H9 (cell line): ENCODE results near the gene ADGRD1. TPM values are rescaled to one million over a fixed set of nuclear protein-coding genes. Genes with fewer than 3 reads are reported as not detected.

Source experiments
- DNase-seq: peaks from one replicate; pipeline ENCODE4 v3.0.0-alpha.2; 2017
- H2AFZ ChIP-seq: one replicate; pipeline ENCODE4 v1.6.1; 2013; ENCODE audit warnings: mild to moderate bottlenecking, low read length, control low read depth, moderate library complexity
- H2AK5ac ChIP-seq: 2 replicates; pipeline ENCODE4 v1.6.1; 2013; ENCODE audit warnings: low read length, control low read depth, mixed read lengths; ENCODE audit not compliant: insufficient read length
- H2BK120ac ChIP-seq: one replicate; pipeline ENCODE4 v1.6.1; 2013; ENCODE audit warnings: low read depth, mild to moderate bottlenecking, low read length, control low read depth, inconsistent platforms; ENCODE audit not compliant: poor library complexity, severe bottlenecking
- H2BK12ac ChIP-seq: 2 replicates; pipeline ENCODE4 v1.6.1; 2013; ENCODE audit warnings: low read length, control low read depth, mixed read lengths, low read depth; ENCODE audit not compliant: insufficient read length
- H2BK15ac ChIP-seq: 2 replicates; pipeline ENCODE4 v1.6.1; 2013; ENCODE audit warnings: low read depth, low read length, control low read depth
- H2BK20ac ChIP-seq: one replicate; pipeline ENCODE4 v1.6.1; 2013; ENCODE audit warnings: low read depth, mild to moderate bottlenecking, low read length, control low read depth, inconsistent platforms; ENCODE audit not compliant: poor library complexity, severe bottlenecking
- H2BK5ac ChIP-seq: 2 replicates; pipeline ENCODE4 v1.6.1; 2013; ENCODE audit warnings: low read length, control low read depth, mixed read lengths; ENCODE audit not compliant: insufficient read length
- H3K14ac ChIP-seq: 2 replicates; pipeline ENCODE4 v1.6.1; 2013; ENCODE audit warnings: low read length, control low read depth; ENCODE audit not compliant: insufficient read depth
- H3K18ac ChIP-seq: 2 replicates; pipeline ENCODE4 v1.6.1; 2013; ENCODE audit warnings: low read depth, mild to moderate bottlenecking, mixed read lengths, low read length, control low read depth; ENCODE audit not compliant: insufficient read length
- H3K23ac ChIP-seq: 2 replicates; pipeline ENCODE4 v1.6.1; 2013; ENCODE audit warnings: low read length, control low read depth, mixed read lengths, low read depth; ENCODE audit not compliant: insufficient read length
- H3K23me2 ChIP-seq: 2 replicates; pipeline ENCODE4 v1.6.1; 2013; ENCODE audit warnings: low read depth, mild to moderate bottlenecking, mixed read lengths, low read length, control low read depth; ENCODE audit not compliant: insufficient read length, poor library complexity, severe bottlenecking
- H3K27ac ChIP-seq: 2 replicates; pipeline ENCODE4 v1.5.1; 2013; ENCODE audit warnings: low read length, control low read depth, mixed read lengths, low read depth; ENCODE audit not compliant: insufficient read length
- H3K27me3 ChIP-seq: 2 replicates; pipeline ENCODE4 v1.6.1; 2013; ENCODE audit warnings: low read length, control low read depth, inconsistent platforms; ENCODE audit not compliant: insufficient read depth
- H3K4ac ChIP-seq: 2 replicates; pipeline ENCODE4 v1.6.1; 2013; ENCODE audit warnings: low read depth, mild to moderate bottlenecking, control low read depth, inconsistent platforms, low read length, moderate library complexity
- H3K4me1 ChIP-seq: 2 replicates; pipeline ENCODE4 v1.6.1; 2013; ENCODE audit warnings: low read length, control low read depth, inconsistent platforms; ENCODE audit not compliant: insufficient read depth
- H3K4me2 ChIP-seq: 2 replicates; pipeline ENCODE4 v1.6.1; 2013; ENCODE audit warnings: low read length, control low read depth, mixed read lengths; ENCODE audit not compliant: insufficient read length, insufficient read depth
- H3K56ac ChIP-seq: 2 replicates; pipeline ENCODE4 v1.6.1; 2013; ENCODE audit warnings: low read depth, mild to moderate bottlenecking, mixed read lengths, low read length, control low read depth; ENCODE audit not compliant: insufficient read length
- H3K79me1 ChIP-seq: 2 replicates; pipeline ENCODE4 v1.6.1; 2013; ENCODE audit warnings: low read depth, mild to moderate bottlenecking, moderate library complexity, low read length, control low read depth, inconsistent platforms; ENCODE audit not compliant: insufficient read depth, poor library complexity, severe bottlenecking
- H3K79me2 ChIP-seq: 2 replicates; pipeline ENCODE4 v1.6.1; 2013; ENCODE audit warnings: low read length, control low read depth, inconsistent platforms; ENCODE audit not compliant: insufficient read depth
- H3K9ac ChIP-seq: 2 replicates; pipeline ENCODE4 v1.6.1; 2013; ENCODE audit warnings: low read length, control low read depth, mixed read lengths; ENCODE audit not compliant: insufficient read length; ENCODE audit errors: extremely low read depth
- H3K9me3 ChIP-seq: one replicate; pipeline ENCODE4 v1.6.1; 2013; ENCODE audit warnings: low read depth, low read length, inconsistent platforms; ENCODE audit not compliant: control insufficient read depth
- H3T11ph ChIP-seq: one replicate; pipeline ENCODE4 v1.6.1; 2013; ENCODE audit warnings: mild to moderate bottlenecking, low read length, control low read depth, inconsistent platforms
- H4K20me1 ChIP-seq: one replicate; pipeline ENCODE4 v1.6.1; 2013; ENCODE audit not compliant: control insufficient read depth, insufficient read length, insufficient read depth
- H4K5ac ChIP-seq: 2 replicates; pipeline ENCODE4 v1.6.1; 2013; ENCODE audit warnings: low read depth, mild to moderate bottlenecking, mixed read lengths, low read length, control low read depth; ENCODE audit not compliant: insufficient read length
- H4K8ac ChIP-seq: replicated peaks from 2 replicates; pipeline ENCODE4 v1.6.1; 2013; ENCODE audit warnings: low read length, control low read depth, mixed read lengths, low read depth; ENCODE audit not compliant: insufficient read length
- H4K91ac ChIP-seq: 2 replicates; pipeline ENCODE4 v1.6.1; 2013; ENCODE audit warnings: low read depth, mild to moderate bottlenecking, moderate library complexity, mixed read lengths, low read length, control low read depth; ENCODE audit not compliant: insufficient read length
- H3K27ac Mint-ChIP-seq, 3 experiments: 2 replicates in 2 of 3; 3 replicates in 1 of 3; pipeline ENCODE4 v1.8.0; 2020 to 2021; ENCODE audit warnings: mixed read lengths in 3 of 3, mild to moderate bottlenecking in 1 of 3, moderate library complexity in 1 of 3
- H3K27me3 Mint-ChIP-seq: 2 replicates; pipeline ENCODE4 v1.8.0; 2021; ENCODE audit warnings: low read depth, mild to moderate bottlenecking, moderate library complexity, mixed read lengths
- H3K36me3 Mint-ChIP-seq, 3 experiments: 2 replicates in 2 of 3; 3 replicates in 1 of 3; pipeline ENCODE4 v1.8.0; 2020 to 2021; ENCODE audit warnings: low read depth in 3 of 3, mixed read lengths in 3 of 3; ENCODE audit not compliant: insufficient read depth in 1 of 3
- H3K4me1 Mint-ChIP-seq, 2 experiments: 2 replicates each; pipeline ENCODE4 v1.8.0; 2020; ENCODE audit warnings: mixed read lengths in 2 of 2
- H3K4me3 Mint-ChIP-seq, 2 experiments: 2 replicates in 1 of 2; 3 replicates in 1 of 2; pipeline ENCODE4 v1.8.0; 2020 to 2021; ENCODE audit warnings: mild to moderate bottlenecking in 2 of 2, mixed read lengths in 2 of 2, moderate library complexity in 1 of 2
- H3K9me3 Mint-ChIP-seq, 2 experiments: 2 replicates in 1 of 2; 3 replicates in 1 of 2; pipeline ENCODE4 v1.8.0; 2020; ENCODE audit warnings: mild to moderate bottlenecking in 2 of 2, mixed read lengths in 2 of 2, moderate library complexity in 1 of 2
- CTCF ChIP-seq: fragments of 200-600 bp; sonication (generic); conservative IDR thresholded peaks from 3 replicates; pipeline ENCODE4 v1.8.0; 2021; ENCODE audit warnings: antibody characterized with exemption, mild to moderate bottlenecking
- WGBS: extraction: QIAGEN DNeasy Blood & Tissue Kit; methylation state at CpG from one replicate; pipeline ENCODE4 v1.1.7; 2013; ENCODE audit warnings: missing lambda C conversion rate, low lambda C conversion rate, mixed read lengths; ENCODE audit not compliant: insufficient read length; ENCODE audit errors: extremely low coverage; 5-methylcytosine and 5-hydroxymethylcytosine counted together
- total RNA-seq: library from RNA; stranded (reverse); gene quantifications from 2 replicates; pipeline ENCODE4 v1.2.1, GENCODE V29; 2021

Gene ADGRD1
- total RNA-seq, 1 experiment from 2014 or later = 0.52 TPM

- Histone ChIP-seq H4K8ac (no peak overlapping the region), H3K4me2 (no peak overlapping the region), H4K20me1 (no peaks in the 10 kb centered on the region), H3K79me2 (no peaks in the 10 kb centered on the region), H3K79me1 (no peaks in the 10 kb centered on the region), H2AFZ (no peak overlapping the region), H3K4me1 (no peaks in the 10 kb centered on the region), H3K56ac (no peak overlapping the region), H3K9ac (no peak overlapping the region), H3K27ac (no peak overlapping the region), H3K18ac (no peak overlapping the region), H3K9me3 (no peaks in the 10 kb centered on the region), H3T11ph (no peak overlapping the region), H3K4ac (no peak overlapping the region), H2AK5ac (no peak overlapping the region), H4K91ac (no peak overlapping the region), H4K5ac (no peak overlapping the region), H2BK5ac (no peak overlapping the region), H3K23ac (no peak overlapping the region), H3K14ac (no peak overlapping the region), H2BK12ac (no peak overlapping the region), H2BK15ac (no peak overlapping the region), H3K23me2 (no peaks in the 10 kb centered on the region), H2BK120ac (no peak overlapping the region), H3K27me3 (no peaks in the 10 kb centered on the region), H2BK20ac (no peak overlapping the region)
- H3K4me3 Mint-ChIP-seq = no peak overlapping the region
- no peak overlapping the region for H3K27ac Mint-ChIP-seq
- TF ChIP-seq CTCF = no peak
- H3K4me1 Mint-ChIP-seq = peaks cover 10 to 13% of the 10 kb centered on the region in 2 experiments
- peaks cover 20% of the 10 kb centered on the region for H3K27me3 Mint-ChIP-seq
- WGBS = no CpG with 5 or more reads among the region's 7 CpGs
- peak; percentile 20 for DNase-seq
- no peaks in the 10 kb centered on the region for H3K9me3 Mint-ChIP-seq
- H3K36me3 Mint-ChIP-seq = no peaks in the 10 kb centered on the region
Measured at GRCh38 chr12:131117438-131118245, 163.9 kb downstream of the ADGRD1 start.
